Left ventricle myocardium superior (tissue), 1 donor: ENCODE data around the gene PRR3. TPM values are rescaled to one million over a fixed set of nuclear protein-coding genes. Genes with fewer than 3 reads are reported as not detected.
A peak's percentile ranks its signal among the peaks of the same experiment; 100 is the strongest.
"Not testable (repeated sequence)": the region's sequence is repeated elsewhere in the genome, so short reads cannot be mapped to it uniquely, and the experiment has no call there.

Experiments
- ATAC-seq: fragments of 200-7000 bp; cut with Tn5 transposase; one replicate; pipeline ENCODE4 v1.9.1; 2020; ENCODE audit warnings: mild to moderate bottlenecking, moderate library complexity
- DNase-seq: peaks from one replicate; pipeline ENCODE4 v3.0.0-alpha.2; 2020
- intact Hi-C: fragments of 100-400 bp; cut with micrococcal nuclease; formaldehyde crosslinking; loops from one replicate; pipeline ENCODE4 v1.11.0; 2022
- total RNA-seq: library from RNA; stranded (reverse); fragmentation: NEBNext Ultra II Directional; extraction: Animal tissue kit (Norgen Biotek cat#: 25700); gene quantifications from one replicate; pipeline ENCODE4 v1.2.1, GENCODE V29; 2021
- donor health status: DM: no; HTN: yes; CAD: no; lungs with severe emphysema.

The PRR3 gene
- total RNA-seq, 1 donor from 2014 or later: 2.9 TPM

- ATAC-seq: no peak
- intact Hi-C loops: no loop called here
- DNase-seq: no peak
Observed at GRCh38 chr6:30564114-30564513, 7.0 kb downstream of the PRR3 start.

- DNase-seq: no peak
- intact Hi-C loops: loop anchor here (5.0 kb wide), 1 partner anchor 347 kb away; the partner anchor contains the start of gene VARS2
- ATAC-seq: no peak
Observed at GRCh38 chr6:30565772-30566171, 8.7 kb downstream of the PRR3 start.

GRCh38 chr6:30568245-30568644 lies 11.2 kb downstream of the PRR3 start:
- no peak for DNase-seq
- intact Hi-C loops: loop anchor here (5.0 kb wide), 1 partner anchor 344 kb away; the partner anchor contains the start of gene VARS2
- no peak for ATAC-seq

DNA sequence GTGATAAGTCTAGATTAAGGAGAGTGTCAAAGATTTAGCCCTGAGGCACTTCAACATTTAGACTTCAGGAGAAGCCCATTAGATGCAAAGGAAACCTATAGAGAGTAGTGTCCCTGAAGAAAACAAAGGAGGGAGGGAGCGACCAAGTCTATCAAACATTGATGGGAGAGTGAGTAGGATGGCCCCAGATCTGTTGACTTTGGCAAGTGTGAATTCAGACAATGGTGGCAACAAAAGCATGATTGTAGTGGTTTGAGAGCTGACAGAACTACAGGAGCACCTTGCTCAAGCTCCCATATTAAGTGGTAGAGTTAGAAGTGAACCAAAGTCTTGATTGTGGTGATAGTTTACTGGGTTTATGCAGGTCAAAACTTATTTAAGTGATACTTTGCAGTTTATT lies 13.2 kb downstream of the PRR3 start:
- intact Hi-C loops: no loop called here
- no peak for ATAC-seq
- no peak for DNase-seq

DNA sequence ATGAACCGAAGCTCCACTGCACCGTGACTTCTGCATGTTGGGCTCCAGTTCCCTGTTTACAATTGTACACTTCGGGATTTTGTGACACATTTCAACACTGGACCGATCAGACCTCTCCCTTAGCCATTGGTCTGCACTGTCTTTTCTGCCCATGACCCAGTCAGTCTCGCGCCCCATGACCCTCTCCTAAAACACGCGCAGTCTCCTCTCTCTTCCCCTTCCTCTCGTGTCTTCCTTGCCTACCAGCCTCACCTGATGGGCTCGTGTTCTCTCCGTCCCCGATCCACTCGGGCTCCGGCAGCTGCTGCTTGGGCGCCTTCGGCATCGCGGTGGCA lies 13.6 kb downstream of the PRR3 start:
- ATAC-seq (peak; percentile 21), DNase-seq (no peak)
- intact Hi-C loops: no loop called here

DNA sequence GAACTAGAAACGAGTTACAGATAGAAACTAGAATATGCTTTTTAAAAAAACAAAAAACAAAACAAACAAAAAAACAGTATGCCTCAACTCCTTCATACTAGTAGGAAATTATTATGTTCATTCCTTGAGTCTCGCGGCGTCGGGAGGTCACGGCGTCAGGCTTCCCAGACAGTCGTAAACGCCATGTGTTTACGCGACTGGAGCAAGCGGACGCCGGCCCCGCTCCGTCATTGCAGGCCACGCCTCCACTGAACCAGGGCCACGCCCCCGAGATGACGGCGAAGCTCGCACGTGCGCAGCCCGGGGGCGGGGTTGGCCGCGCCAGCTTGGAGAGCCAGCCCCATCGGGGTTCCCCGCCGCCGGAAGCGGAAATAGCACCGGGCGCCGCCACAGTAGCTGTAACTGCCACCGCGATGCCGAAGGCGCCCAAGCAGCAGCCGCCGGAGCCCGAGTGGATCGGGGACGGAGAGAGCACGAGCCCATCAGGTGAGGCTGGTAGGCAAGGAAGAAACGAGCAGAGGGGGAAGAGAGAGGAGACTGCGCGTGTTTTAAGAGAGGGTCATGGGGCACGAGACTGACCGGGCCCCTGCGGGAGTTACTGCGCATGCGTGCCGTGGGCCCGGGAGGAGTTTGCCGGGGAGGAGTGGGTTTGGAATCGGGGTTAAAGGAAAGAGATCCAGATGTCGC lies 14.1 kb downstream of the PRR3 start, which contains the start of gene ABCF1:
TSS of gene ABCF1 (plus strand) at position 368 of the 687 bp plus-strand sequence. CDS start at position 414, 46 bp downstream.
- intact Hi-C loops: no loop called here
- ATAC-seq (peak; percentile 99), DNase-seq (peak; percentile 100)

- no peak for DNase-seq
- ATAC-seq: no peak
- intact Hi-C loops: no loop called here
Observed at GRCh38 chr6:30571762-30572082, 14.6 kb downstream of the PRR3 start.

DNA sequence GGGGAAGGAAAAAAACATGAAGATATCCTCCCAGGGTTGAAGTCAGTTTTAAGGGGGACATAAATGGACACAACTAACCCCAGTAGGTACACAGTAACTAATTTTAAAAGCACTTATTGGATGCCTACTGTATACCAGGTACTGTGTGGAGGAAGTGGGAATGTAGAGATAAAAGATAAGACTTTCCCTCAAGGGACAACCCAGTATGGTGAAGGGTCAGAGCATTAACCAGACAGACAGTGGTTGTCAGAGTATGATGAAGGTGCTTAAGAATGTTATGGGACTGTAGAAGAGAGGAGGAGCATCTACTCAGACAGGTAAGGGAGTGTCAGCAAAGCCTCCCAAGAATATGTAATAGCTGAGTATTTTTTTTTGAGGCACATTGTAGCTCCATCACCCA lies 15.1 kb downstream of the PRR3 start:
- ATAC-seq: no peak
- intact Hi-C loops: no loop called here

GRCh38 chr6:30573113-30573512 lies 16.0 kb downstream of the PRR3 start:
- DNase-seq (no peak), ATAC-seq (no peak)
- intact Hi-C loops: no loop called here

More for the DNA sequence above, 15.1 kb downstream of the PRR3 start:
- DNase-seq: no peak

- intact Hi-C loops: no loop called here
- ATAC-seq (no peak), DNase-seq (no peak)
Observed at GRCh38 chr6:30578051-30578450, 21.0 kb downstream of the PRR3 start.

GRCh38 chr6:30583921-30584320 lies 26.8 kb downstream of the PRR3 start:
- ATAC-seq: no peak
- intact Hi-C loops: no loop called here

DNA sequence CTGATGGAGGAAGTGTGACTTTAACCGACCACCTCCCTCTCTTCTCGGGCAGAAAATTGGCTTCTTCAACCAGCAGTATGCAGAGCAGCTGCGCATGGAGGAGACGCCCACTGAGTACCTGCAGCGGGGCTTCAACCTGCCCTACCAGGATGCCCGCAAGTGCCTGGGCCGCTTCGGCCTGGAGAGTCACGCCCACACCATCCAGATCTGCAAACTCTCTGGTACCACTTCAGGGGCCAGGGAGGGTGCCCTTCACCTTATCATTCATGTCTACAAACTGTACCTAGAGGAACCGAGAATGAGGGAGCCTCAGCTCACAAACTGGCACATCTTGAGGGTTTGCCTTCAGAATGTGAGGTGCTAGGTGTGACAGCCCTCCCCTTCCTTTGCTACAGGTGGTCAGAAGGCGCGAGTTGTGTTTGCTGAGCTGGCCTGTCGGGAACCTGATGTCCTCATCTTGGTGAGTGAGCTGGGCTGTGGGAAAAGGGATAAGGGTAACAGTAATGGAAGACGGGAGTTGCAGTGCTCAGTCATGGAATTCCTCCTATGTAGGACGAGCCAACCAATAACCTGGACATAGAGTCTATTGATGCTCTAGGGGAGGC lies 32.8 kb downstream of the PRR3 start:
- no peak for DNase-seq
- ATAC-seq: no peak
- intact Hi-C loops: no loop called here

More at GRCh38 chr6:30583921-30584320, 26.8 kb downstream of the PRR3 start:
- DNase-seq: no peak

DNA sequence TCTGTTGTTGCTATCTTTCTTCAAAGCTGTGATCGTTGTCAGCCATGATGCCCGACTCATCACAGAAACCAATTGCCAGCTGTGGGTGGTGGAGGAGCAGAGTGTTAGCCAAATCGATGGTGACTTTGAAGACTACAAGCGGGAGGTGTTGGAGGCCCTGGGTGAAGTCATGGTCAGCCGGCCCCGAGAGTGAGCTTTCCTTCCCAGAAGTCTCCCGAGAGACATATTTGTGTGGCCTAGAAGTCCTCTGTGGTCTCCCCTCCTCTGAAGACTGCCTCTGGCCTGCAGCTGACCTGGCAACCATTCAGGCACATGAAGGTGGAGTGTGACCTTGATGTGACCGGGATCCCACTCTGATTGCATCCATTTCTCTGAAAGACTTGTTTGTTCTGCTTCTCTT lies 33.4 kb downstream of the PRR3 start:
- DNase-seq (no peak), ATAC-seq (peak; percentile 29)
- intact Hi-C loops: no loop called here

GRCh38 chr6:30591008-30591407 lies 33.9 kb downstream of the PRR3 start:
- no peak for DNase-seq
- intact Hi-C loops: no loop called here
- peak; percentile 20 for ATAC-seq

DNA sequence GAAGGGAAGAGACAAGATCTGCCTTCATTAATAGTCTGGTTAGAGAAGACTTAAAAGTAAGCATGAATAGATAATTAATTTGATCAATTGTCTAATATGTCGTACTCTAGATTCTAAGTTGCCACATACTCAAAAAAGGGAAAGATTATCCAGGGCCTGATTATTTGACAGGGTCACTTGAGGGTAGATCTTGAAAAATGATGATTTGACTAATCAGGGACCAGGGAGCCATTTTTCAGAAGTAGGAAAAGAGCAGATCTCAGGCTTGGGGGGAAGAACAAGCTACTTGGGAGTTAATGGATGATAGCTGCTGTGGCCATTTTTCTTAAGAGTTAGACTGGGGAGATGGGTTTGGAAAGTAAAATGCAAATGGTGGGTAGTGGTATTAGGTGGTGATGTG lies 35.2 kb downstream of the PRR3 start:
- no peak for ATAC-seq
- DNase-seq: no peak
- intact Hi-C loops: no loop called here

GRCh38 chr6:30597315-30598144 lies 40.4 kb downstream of the PRR3 start:
- peak; percentile 67 for DNase-seq
- intact Hi-C loops: not testable (repeated sequence)
- ATAC-seq: peak; percentile 67

DNA sequence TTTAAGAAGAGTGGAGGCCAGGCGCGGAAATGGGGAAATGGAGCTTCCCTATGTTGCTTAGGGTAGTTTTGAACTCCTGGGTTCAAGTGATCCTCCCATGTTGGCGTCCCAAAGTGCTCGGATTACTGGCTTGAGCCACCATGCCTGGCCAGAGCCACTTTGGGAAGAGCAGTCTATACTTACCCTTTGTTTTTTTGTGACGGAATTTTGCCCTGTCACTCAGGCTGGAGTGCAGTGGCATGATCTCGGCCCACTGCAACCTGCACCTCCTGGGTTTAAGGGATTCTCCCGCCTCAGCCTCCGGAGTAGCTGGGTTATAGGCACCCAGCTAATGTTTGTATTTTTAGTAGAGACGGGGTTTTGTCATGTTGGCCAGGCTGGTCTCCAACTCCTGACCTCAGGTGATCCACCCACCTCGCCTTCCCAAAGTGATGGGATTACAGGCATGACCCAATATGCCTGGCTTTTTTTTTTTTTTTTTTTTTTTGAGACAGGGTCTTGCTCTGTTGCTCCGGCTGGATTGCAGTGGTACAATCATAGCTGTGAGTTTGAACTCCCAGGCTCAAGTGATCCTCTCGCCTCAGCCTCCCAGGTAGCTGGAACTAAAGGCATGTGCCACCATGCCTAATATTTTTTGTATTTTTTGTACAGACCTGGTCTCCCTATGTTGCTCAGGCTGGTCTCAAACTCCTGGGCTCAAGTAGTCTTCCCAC lies 42.0 kb downstream of the PRR3 start:
- DNase-seq (no peak), ATAC-seq (no peak)
- intact Hi-C loops: no loop called here

GRCh38 chr6:30599625-30600324 lies 42.7 kb downstream of the PRR3 start:
- intact Hi-C loops: no loop called here
- DNase-seq: no peak
- no peak for ATAC-seq

GRCh38 chr6:30600451-30600961 lies 43.4 kb downstream of the PRR3 start:
- ATAC-seq (peak; percentile 35), DNase-seq (peak; percentile 63)
- intact Hi-C loops: no loop called here
